ENCODE measurements around the gene IER5L.

DNA sequence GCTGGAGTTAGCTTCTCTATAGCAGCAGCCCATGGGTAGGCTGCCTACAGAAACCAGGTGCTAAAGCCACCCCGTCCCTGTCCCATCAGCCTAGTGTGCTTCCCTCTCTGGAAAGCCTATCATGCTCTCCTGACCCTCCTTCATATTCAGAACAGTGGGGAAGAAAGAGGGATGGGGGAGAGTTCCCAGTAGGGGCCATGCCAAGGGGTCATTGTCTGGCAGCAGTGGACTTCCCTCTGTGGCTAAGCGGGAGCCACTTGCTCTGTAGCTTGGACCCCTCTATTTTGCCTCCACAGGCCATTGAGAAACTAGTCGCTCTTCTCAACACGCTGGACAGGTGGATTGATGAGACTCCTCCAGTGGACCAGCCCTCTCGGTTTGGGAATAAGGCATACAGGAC is 49.4 kb downstream of the IER5L start:
- no peak for TF ChIP-seq POLR2AphosphoS5 (IDR thresholded peaks at IDR 0.05; ENCODE audit: low read depth, low read length)
- TF ChIP-seq, protein P1, sequence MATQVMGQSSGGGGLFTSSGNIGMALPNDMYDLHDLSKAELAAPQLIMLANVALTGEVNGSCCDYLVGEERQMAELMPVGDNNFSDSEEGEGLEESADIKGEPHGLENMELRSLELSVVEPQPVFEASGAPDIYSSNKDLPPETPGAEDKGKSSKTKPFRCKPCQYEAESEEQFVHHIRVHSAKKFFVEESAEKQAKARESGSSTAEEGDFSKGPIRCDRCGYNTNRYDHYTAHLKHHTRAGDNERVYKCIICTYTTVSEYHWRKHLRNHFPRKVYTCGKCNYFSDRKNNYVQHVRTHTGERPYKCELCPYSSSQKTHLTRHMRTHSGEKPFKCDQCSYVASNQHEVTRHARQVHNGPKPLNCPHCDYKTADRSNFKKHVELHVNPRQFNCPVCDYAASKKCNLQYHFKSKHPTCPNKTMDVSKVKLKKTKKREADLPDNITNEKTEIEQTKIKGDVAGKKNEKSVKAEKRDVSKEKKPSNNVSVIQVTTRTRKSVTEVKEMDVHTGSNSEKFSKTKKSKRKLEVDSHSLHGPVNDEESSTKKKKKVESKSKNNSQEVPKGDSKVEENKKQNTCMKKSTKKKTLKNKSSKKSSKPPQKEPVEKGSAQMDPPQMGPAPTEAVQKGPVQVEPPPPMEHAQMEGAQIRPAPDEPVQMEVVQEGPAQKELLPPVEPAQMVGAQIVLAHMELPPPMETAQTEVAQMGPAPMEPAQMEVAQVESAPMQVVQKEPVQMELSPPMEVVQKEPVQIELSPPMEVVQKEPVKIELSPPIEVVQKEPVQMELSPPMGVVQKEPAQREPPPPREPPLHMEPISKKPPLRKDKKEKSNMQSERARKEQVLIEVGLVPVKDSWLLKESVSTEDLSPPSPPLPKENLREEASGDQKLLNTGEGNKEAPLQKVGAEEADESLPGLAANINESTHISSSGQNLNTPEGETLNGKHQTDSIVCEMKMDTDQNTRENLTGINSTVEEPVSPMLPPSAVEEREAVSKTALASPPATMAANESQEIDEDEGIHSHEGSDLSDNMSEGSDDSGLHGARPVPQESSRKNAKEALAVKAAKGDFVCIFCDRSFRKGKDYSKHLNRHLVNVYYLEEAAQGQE (IDR thresholded peaks at IDR 0.05; ENCODE audit: insufficient read depth in 1 of 2, low read depth in 2 of 2, low read length in 2 of 2), result no peak
